Astrocyte of the spinal cord (primary cell): Measurements from ENCODE around the gene DUSP1.
A peak's percentile ranks its signal among the peaks of the same experiment; 100 is the strongest.

Experiments
- DNase-seq: peaks from one replicate; pipeline ENCODE4 v3.0.0; 2011; ENCODE audit warnings: low read depth, low spot score
- H3K4me3 ChIP-seq: 2 replicates; pipeline ENCODE4 v1.5.1; 2011; ENCODE audit warnings: low read depth, mild to moderate bottlenecking, low read length, moderate library complexity
- CTCF ChIP-seq: IDR thresholded peaks from 2 replicates; pipeline ENCODE4 v1.5.1; 2012; ENCODE audit warnings: low read depth, mild to moderate bottlenecking, low read length, inconsistent platforms
- in situ Hi-C: cut with HindIII; loops from 2 replicates; pipeline ENCODE4 v1.10.0; 2017; ENCODE audit warnings: low sequenced_read_pairs

The DUSP1 gene

DNA sequence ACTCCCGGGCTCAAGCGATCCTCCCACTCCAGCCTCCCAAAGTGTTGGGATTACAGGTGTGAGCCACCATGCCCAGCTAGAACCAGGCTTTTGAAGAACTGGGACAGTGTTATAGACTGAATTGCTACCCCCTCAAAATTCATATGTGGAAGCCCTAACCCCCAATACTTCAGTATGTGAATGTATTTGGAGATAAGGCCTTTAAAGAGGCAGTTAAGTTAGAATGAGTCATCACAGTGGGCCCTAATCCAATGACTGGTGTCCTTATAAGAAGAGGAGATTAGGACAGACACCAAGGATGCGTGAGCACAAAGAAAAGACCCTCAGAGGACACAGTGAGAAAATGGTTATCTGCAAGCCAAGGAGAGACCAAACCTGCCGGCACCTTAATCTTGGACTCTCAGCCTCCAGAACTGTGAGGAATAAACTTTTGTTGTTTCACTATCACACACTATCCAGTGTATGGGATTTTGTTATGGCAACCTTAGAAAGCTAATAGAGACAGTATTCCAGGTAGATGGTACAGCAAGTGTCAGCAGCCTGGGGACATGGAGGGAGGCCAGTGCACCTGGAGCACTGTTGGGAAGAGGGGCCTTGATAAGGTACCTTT is 31.7 kb upstream of the DUSP1 start:
- in situ Hi-C loops: no loop called here

GRCh38 chr5:172802112-172802511 is 31.1 kb upstream of the DUSP1 start:
- no peak for DNase-seq
- in situ Hi-C loops: no loop called here
- TF ChIP-seq CTCF: no peak
- no peak overlapping the region for H3K4me3 ChIP-seq

More for the DNA sequence above, 31.7 kb upstream of the DUSP1 start:
- peak; percentile 67 for DNase-seq
- no peak for TF ChIP-seq CTCF
- no peak overlapping the region for H3K4me3 ChIP-seq

- in situ Hi-C loops: no loop called here
- peak; percentile 76 for DNase-seq
- TF ChIP-seq CTCF: no peak
- H3K4me3 ChIP-seq: no peak overlapping the region
These were observed 30.2 kb upstream of the DUSP1 start for GRCh38 chr5:172801179-172801671.

GRCh38 chr5:172800088-172800551 is 29.1 kb upstream of the DUSP1 start:
- in situ Hi-C loops: no loop called here
- DNase-seq: peak; percentile 86
- TF ChIP-seq CTCF: no peak
- H3K4me3 ChIP-seq: no peak overlapping the region

GRCh38 chr5:172799416-172799815 is 28.4 kb upstream of the DUSP1 start:
- in situ Hi-C loops: no loop called here
- DNase-seq: no peak
- TF ChIP-seq CTCF: no peak
- no peak overlapping the region for H3K4me3 ChIP-seq

DNA sequence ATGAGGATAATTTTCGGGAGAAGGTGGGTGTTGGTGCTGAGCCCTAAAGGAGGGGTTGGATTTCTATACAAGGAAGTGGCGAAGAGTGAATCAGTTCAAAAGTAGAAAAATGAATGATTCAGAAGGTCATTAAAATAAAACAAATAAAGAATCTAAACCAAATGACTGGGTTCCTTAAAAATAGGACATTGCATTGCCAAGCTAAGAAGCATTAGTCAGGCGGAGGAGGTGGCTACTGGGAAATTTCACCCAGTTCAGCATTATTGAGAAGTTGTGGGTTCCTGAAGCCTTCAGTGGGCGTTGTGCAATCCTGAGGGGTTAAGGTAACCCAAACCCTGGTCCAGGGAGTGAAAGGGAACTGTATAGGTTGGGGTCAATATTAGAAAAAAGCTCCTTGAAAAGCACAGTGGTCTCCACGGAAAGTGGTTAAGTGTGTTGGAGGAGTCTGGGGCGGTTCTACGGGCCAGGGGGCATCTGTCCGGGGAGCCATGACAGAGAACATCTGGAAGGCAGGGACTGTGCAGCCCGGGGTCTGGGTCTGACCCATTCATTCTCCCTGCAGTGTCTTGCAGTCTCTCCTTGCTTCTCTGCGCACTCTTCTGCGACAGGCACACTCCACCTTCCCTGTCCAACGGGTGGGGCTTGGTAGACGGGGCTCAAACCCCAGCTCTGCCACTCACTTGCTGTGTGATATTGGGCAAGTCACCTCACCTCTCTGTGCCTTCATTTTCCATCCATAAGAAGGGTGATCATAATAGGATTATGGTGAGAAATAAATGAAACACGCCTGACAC is 27.6 kb upstream of the DUSP1 start:
- peak; percentile 92 for DNase-seq
- in situ Hi-C loops: no loop called here
- H3K4me3 ChIP-seq: no peak overlapping the region
- TF ChIP-seq CTCF: no peak
